Measurements from ENCODE around the gene BRD9. TPM values are rescaled to one million over a fixed set of nuclear protein-coding genes. Genes with fewer than 3 reads are reported as not detected.

BRD9 gene
- total and polyA plus RNA-seq, 2 of the 4 experiments (the other 2 are of a cell fraction): 22.0 to 43.4 TPM

- Histone ChIP-seq H3K27ac (ENCODE audit: insufficient read depth, low read length) (no peak overlapping the region), H2AK9ac (replicated peaks; ENCODE audit: low read depth, low read length, poor library complexity) (peak overlapping the region; percentile 52), H3K23ac (ENCODE audit: low read depth, low read length) (no peak overlapping the region), H2AK5ac (ENCODE audit: low read depth, low read length) (no peak overlapping the region), H2BK20ac (ENCODE audit: low read depth, low read length) (no peak overlapping the region), H3K4me2 (ENCODE audit: low read depth, low read length) (no peak overlapping the region), H3K14ac (replicated peaks; ENCODE audit: low read depth, low read length) (no peak overlapping the region), H3K79me1 (ENCODE audit: low read depth in 1 of 2, low read length in 2 of 2) (peaks cover under 1 to 8% of the 10 kb centered on the region in 2 experiments; a peak in 2 of 4 replicates), H2BK5ac (ENCODE audit: low read depth, low read length, poor library complexity, severe bottlenecking) (no peak overlapping the region), H2BK120ac (ENCODE audit: low read depth, low read length) (no peak overlapping the region), H3K9ac (ENCODE audit: low read depth, low read length) (no peak overlapping the region), H4K8ac (ENCODE audit: low read depth in 2 of 2, low read length in 2 of 2) (no peak overlapping the region), H3K27me3 (ENCODE audit: control insufficient read depth, insufficient read depth, low read length) (no peaks in the 10 kb centered on the region), H3K36me3 (ENCODE audit: control insufficient read depth, insufficient read depth, low read length) (peaks cover 57% of the 10 kb centered on the region), H3K9me1 (ENCODE audit: insufficient read depth, low read length) (no peaks in the 10 kb centered on the region), H3K4me3 (ENCODE audit: insufficient read depth, low read depth, low read length) (no peak overlapping the region), H4K91ac (ENCODE audit: insufficient read depth, low read depth, low read length) (no peak overlapping the region), H4K20me1 (ENCODE audit: insufficient read depth, low read length) (peaks cover 3% of the 10 kb centered on the region; the same call in 1 of the 2 replicates), H3K56ac (ENCODE audit: extremely low read depth, insufficient read depth, low read length) (no peak overlapping the region), H4K5ac (ENCODE audit: low read depth, low read length) (no peak overlapping the region), H3K18ac (ENCODE audit: low read depth, low read length) (no peak overlapping the region), H3K4ac (ENCODE audit: low read depth, low read length) (no peak overlapping the region), H3K9me3 (ENCODE audit: control insufficient read depth, insufficient read depth, low read length) (no peaks in the 10 kb centered on the region), H2AFZ (replicated peaks; ENCODE audit: low read length, poor library complexity) (no peak overlapping the region), H2BK15ac (ENCODE audit: low read depth, low read length) (no peak overlapping the region), H3K4me1 (ENCODE audit: control insufficient read depth, insufficient read depth, low read length) (no peaks in the 10 kb centered on the region)
- ATAC-seq (ENCODE audit: low read depth) (no peak), DNase-seq (no peak)
- dilution Hi-C loops (cut with HindIII; ENCODE audit: low sequenced_read_pairs, unreplicated experiment): no loop called here
- 90% methylated on average over 7 of the region's 28 CpGs; no CpG with 5 or more reads in 1 of the 2 experiments for WGBS, 2 experiments (ENCODE audit: extremely low coverage in 2 of 2, insufficient read length in 1 of 2)
- TF ChIP-seq CEBPB (IDR thresholded peaks at IDR 0.05; ENCODE audit: low read depth, low read length): no peak
- TF ChIP-seq NFE2L2 (IDR thresholded peaks at IDR 0.05; ENCODE audit: low read depth, low read length): no peak
- no peak for TF ChIP-seq MAFK (IDR thresholded peaks at IDR 0.05; ENCODE audit: low read depth, low read length)
- TF ChIP-seq USF2 (IDR thresholded peaks at IDR 0.05; ENCODE audit: low read depth, low read length): no peak
- TF ChIP-seq RCOR1 (IDR thresholded peaks at IDR 0.05; ENCODE audit: insufficient replicate concordance, low read length): no peak
- TF ChIP-seq FOS (IDR thresholded peaks at IDR 0.05; ENCODE audit: low read depth, low read length): no peak
- no peak for TF ChIP-seq CTCF (conservative IDR thresholded peaks at IDR 0.05; ENCODE audit: low read depth, low read length)
- no peak for TF ChIP-seq MXI1 (IDR thresholded peaks at IDR 0.05; ENCODE audit: borderline replicate concordance, low read depth, low read length)
- no peak for TF ChIP-seq BHLHE40 (IDR thresholded peaks at IDR 0.05; ENCODE audit: low read depth, low read length)
- no peak for TF ChIP-seq SMC3 (IDR thresholded peaks at IDR 0.05; ENCODE audit: low read depth, low read length)
- CTCF ChIA-PET: no interaction called here
- in situ Hi-C loops (cut with MboI; ENCODE audit: low sequenced_read_pairs): no loop called here
- intact Hi-C loops (cut with micrococcal nuclease): no loop called here
- POLR2A ChIA-PET (ENCODE audit: unreplicated experiment): no interaction called here
- no TSS peak for BruUV-seq (replicated peaks)
Observed at GRCh38 chr5:876398-877365, 15.9 kb downstream of the BRD9 start.

All from IMR-90 (cell line).